ENCODE measurements around the gene FOXD2.

The FOXD2 gene

GRCh38 chr1:47432071-47433036, 5.5 kb upstream of the FOXD2 start:
- no peaks in the 10 kb centered on the region for H3K27me3 ChIP-seq (ENCODE audit: insufficient read depth, poor library complexity, severe bottlenecking)
- H3K9me3 ChIP-seq (ENCODE audit: severe bottlenecking), result no peaks in the 10 kb centered on the region
- no peak overlapping the region for H3K4me3 ChIP-seq (ENCODE audit: severe bottlenecking)
- peaks cover 13% of the 10 kb centered on the region for H3K4me1 ChIP-seq (ENCODE audit: insufficient read depth, poor library complexity, severe bottlenecking)
- peak overlapping the region; percentile 31 for H3K27ac ChIP-seq (ENCODE audit: poor library complexity, severe bottlenecking)
- no peaks in the 10 kb centered on the region for H3K36me3 ChIP-seq (ENCODE audit: low read depth)
- TF ChIP-seq, protein P1, sequence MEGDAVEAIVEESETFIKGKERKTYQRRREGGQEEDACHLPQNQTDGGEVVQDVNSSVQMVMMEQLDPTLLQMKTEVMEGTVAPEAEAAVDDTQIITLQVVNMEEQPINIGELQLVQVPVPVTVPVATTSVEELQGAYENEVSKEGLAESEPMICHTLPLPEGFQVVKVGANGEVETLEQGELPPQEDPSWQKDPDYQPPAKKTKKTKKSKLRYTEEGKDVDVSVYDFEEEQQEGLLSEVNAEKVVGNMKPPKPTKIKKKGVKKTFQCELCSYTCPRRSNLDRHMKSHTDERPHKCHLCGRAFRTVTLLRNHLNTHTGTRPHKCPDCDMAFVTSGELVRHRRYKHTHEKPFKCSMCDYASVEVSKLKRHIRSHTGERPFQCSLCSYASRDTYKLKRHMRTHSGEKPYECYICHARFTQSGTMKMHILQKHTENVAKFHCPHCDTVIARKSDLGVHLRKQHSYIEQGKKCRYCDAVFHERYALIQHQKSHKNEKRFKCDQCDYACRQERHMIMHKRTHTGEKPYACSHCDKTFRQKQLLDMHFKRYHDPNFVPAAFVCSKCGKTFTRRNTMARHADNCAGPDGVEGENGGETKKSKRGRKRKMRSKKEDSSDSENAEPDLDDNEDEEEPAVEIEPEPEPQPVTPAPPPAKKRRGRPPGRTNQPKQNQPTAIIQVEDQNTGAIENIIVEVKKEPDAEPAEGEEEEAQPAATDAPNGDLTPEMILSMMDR (IDR thresholded peaks at IDR 0.05; ENCODE audit: poor library complexity, severe bottlenecking), result peak; percentile 60
- no peak for DNase-seq (ENCODE audit: low spot score)
- peak; percentile 37 for ATAC-seq (ENCODE audit: low read depth)

- no peak overlapping the region for H3K27ac ChIP-seq (ENCODE audit: poor library complexity, severe bottlenecking)
- no peaks in the 10 kb centered on the region for H3K9me3 ChIP-seq (ENCODE audit: severe bottlenecking)
- DNase-seq (ENCODE audit: low spot score) (no peak), ATAC-seq (ENCODE audit: low read depth) (no peak)
- no peak overlapping the region for H3K4me3 ChIP-seq (ENCODE audit: severe bottlenecking)
- peaks cover 13% of the 10 kb centered on the region for H3K4me1 ChIP-seq (ENCODE audit: insufficient read depth, poor library complexity, severe bottlenecking)
- no peaks in the 10 kb centered on the region for H3K36me3 ChIP-seq (ENCODE audit: low read depth)
- TF ChIP-seq, protein P1 (IDR thresholded peaks at IDR 0.05; ENCODE audit: poor library complexity, severe bottlenecking), result no peak
- peaks cover 1% of the 10 kb centered on the region for H3K27me3 ChIP-seq (ENCODE audit: insufficient read depth, poor library complexity, severe bottlenecking)
Observed at GRCh38 chr1:47433037-47433421, 4.8 kb upstream of the FOXD2 start.

DNA sequence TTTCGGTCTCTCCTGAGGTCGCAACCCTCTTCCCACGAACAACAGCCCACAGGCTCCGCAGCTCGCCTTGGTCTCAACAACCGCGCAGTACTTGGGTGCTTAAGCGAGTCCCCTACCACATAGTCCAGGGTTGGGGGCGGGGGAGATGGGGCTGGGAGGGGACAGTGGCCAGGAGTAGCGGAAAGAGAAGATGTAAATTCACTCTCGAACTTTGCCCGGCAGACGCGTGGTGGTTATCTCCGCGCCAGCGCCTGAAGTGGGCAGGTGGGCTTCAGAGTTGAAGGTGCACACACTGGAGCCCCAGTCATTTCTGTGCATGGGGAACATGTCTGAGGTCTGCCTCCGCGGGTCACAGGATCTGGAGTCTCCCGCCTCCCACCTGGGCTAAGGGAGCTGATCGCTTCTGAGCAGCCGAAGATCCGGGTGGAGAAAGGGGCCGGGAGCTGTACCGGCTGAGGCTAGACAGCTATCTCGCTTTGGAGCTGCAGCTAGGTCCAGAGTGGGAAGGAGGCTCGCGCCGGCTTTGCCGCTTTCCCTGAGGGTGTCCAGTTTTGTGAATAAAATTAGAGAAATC, 4.3 kb upstream of the FOXD2 start:
- Histone ChIP-seq H3K4me1 (ENCODE audit: insufficient read depth, poor library complexity, severe bottlenecking) (peaks cover 13% of the 10 kb centered on the region), H3K9me3 (ENCODE audit: severe bottlenecking) (no peaks in the 10 kb centered on the region), H3K36me3 (ENCODE audit: low read depth) (no peaks in the 10 kb centered on the region), H3K27ac (ENCODE audit: poor library complexity, severe bottlenecking) (no peak overlapping the region), H3K27me3 (ENCODE audit: insufficient read depth, poor library complexity, severe bottlenecking) (peaks cover 5% of the 10 kb centered on the region), H3K4me3 (ENCODE audit: severe bottlenecking) (no peak overlapping the region)
- TF ChIP-seq, protein P1 (IDR thresholded peaks at IDR 0.05; ENCODE audit: poor library complexity, severe bottlenecking), result no peak
- DNase-seq (ENCODE audit: low spot score) (no peak), ATAC-seq (ENCODE audit: low read depth) (no peak)

- TF ChIP-seq, protein P1 (IDR thresholded peaks at IDR 0.05; ENCODE audit: poor library complexity, severe bottlenecking), result no peak
- Histone ChIP-seq H3K27ac (ENCODE audit: poor library complexity, severe bottlenecking) (no peak overlapping the region), H3K9me3 (ENCODE audit: severe bottlenecking) (no peaks in the 10 kb centered on the region), H3K36me3 (ENCODE audit: low read depth) (no peaks in the 10 kb centered on the region), H3K27me3 (ENCODE audit: insufficient read depth, poor library complexity, severe bottlenecking) (peaks cover 10% of the 10 kb centered on the region), H3K4me1 (ENCODE audit: insufficient read depth, poor library complexity, severe bottlenecking) (peaks cover 13% of the 10 kb centered on the region), H3K4me3 (ENCODE audit: severe bottlenecking) (no peak overlapping the region)
- no peak for ATAC-seq (ENCODE audit: low read depth)
- no peak for DNase-seq (ENCODE audit: low spot score)
Observed at GRCh38 chr1:47434051-47434842, 3.6 kb upstream of the FOXD2 start.
